C4-2B (cell line): ENCODE data around the gene TNFRSF11A.

ENCODE experiments used
- CTCF ChIP-seq: fragments of 450-650 bp; conservative IDR thresholded peaks from 2 replicates; pipeline ENCODE4 v1.5.1; 2017; ENCODE audit warnings: mild to moderate bottlenecking
- ZFX ChIP-seq: fragments of 450-650 bp; IDR thresholded peaks from 2 replicates; pipeline ENCODE4 v1.6.1; 2017

DNA sequence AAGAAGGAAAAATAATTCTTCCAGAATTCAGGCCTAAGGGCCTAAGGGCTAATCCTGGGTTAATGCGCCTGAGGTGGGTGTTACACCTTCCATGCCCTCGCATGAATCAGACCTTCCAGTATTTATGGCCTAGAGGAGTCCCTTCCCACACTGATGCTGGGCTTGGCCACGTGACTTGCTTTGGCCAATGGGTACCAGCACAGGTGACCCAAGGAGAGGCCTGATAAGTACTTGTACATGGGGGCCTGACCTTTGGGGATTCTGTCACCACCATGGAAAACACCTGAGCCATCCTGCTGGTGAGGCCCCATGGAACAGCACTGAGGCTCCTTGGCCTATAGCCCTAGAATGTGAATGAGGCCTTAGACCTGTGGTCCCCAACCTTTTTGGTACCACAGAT is 79.8 kb downstream of the TNFRSF11A start:
- TF ChIP-seq CTCF = no peak
- no peak for TF ChIP-seq ZFX
